Measurements from ENCODE around the gene PPP1R3C. TPM values are rescaled to one million over a fixed set of nuclear protein-coding genes. Genes with fewer than 3 reads are reported as not detected.

The PPP1R3C gene
- total RNA-seq, 1 donor from 2014 or later = 41.2 TPM

DNA sequence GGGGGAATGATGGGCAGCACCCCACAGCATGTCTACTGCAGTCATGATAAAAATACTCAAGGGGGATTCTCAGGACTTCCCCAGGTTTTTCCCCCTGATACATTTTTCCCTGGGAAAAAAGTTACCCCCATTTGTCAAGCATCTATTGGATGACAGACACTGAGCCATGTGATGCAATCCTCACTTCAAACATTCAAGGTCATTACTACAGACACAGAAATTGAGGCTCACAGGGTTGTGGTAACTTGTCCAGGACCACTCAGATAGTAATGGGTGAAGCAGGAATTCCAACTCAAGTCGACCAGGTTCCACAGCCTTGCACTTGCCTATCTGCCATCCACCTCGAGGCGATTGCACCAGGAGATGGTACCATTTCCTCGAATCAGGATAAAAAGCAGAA, 31.7 kb downstream of the PPP1R3C start:
- no peak for DNase-seq

- DNase-seq = no peak
Measured at GRCh38 chr10:91598211-91598977, 34.5 kb downstream of the PPP1R3C start.

DNA sequence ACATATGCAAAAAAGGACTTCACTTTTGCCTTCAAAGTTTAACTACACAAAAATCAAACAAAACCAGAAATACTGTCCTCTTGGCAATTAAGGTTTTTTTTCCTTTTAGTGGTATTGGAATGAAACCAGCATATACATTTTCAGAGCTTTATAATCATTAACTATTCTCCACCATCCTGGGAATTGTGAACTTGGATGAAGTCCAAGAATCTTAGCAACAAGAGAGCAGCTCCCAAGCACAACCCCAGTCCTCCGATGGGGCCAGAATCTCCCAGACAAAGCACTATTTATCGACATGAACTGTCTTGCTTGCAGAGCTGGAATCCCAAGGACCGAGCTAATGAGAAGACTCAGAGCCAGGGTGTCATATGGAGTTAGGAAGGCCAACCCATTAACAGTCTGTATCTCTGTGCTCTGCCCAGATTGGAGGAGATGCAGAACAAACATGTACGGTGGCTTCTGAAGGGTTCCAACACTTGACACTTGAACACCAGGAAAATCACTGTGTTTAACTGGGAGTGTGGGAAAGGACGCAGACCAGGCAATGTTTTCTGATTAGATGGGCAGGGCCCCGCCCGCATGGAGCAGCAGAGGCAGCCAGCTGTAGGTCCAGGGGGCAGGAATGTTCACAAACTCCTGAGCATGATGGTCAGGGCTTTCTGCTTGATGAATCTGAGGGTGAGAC, 35.5 kb downstream of the PPP1R3C start:
- no peak for DNase-seq

- DNase-seq = no peak
Measured at GRCh38 chr10:91596825-91597196, 36.1 kb downstream of the PPP1R3C start.

- no peak for DNase-seq
Measured at GRCh38 chr10:91593834-91594233, 39.0 kb downstream of the PPP1R3C start.

DNA sequence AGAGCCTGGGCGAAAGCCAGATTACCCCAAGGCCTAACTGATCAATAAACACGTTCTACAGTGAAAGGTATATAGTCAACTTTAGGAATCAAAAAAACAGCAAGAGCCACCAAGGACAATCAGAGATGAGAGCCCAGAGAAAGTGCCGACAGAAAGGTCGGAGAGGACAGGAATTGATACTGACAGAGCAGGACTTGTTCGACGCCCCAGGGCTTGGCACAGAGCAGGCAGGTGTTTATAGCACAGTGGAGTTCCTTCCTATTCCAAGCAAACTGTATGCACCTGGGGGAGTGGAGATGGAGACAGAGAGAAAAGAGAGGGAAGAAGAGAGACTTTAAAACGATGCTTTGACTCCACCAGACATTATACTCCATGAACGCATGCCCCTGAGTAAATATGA, 39.5 kb downstream of the PPP1R3C start:
- no peak for DNase-seq

DNA sequence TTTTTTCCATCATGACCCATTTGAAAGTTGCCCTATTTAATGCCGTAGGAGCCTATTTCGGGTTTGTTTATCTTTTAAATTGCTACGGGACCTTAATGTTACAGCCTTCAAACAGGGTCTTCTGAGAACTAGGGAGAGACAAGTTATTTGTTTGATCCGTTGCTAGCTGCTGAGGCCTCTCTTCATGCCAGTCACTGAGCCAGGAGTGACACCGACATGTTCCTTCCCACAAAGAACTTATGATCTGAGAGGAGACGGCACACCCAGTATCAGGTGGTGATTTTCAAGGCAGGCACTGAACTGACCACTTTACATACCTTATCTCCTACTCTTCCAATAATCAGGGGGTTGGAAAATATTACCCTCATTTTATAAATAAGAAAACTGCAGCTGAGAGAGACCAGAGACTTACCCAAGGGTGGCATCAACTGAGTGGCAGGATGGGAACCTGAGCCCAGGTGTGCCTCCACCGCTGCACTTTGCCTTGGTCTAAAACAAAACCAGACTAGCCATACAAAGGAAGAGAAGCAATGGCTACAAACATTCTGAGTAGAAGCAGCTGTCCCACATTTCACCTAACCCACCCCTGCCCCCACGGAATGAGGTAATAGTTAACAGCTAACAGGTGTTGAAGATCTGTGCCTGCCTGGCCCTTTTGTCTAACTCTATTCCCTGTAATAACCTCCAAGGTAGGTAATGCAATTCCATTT, 40.5 kb downstream of the PPP1R3C start:
- DNase-seq = no peak

DNA sequence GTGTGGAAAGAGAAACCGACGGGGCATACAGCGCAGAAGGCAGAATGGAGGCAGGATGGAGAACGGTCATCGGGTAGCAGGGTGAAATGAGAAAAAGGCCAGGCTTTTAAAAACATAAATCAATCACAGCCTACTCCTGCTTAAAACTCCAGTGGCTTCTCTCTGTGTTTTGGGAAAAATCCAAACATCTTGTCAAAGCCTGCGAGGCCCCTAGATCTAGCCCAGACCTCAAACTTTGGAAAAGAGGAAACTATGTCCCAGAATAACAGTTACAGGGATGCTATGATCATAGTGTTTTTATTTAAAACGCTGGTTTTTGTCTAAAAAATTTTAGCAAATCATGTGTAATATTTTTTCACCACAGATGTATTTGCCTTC, 41.1 kb downstream of the PPP1R3C start:
- no peak for DNase-seq

DNA sequence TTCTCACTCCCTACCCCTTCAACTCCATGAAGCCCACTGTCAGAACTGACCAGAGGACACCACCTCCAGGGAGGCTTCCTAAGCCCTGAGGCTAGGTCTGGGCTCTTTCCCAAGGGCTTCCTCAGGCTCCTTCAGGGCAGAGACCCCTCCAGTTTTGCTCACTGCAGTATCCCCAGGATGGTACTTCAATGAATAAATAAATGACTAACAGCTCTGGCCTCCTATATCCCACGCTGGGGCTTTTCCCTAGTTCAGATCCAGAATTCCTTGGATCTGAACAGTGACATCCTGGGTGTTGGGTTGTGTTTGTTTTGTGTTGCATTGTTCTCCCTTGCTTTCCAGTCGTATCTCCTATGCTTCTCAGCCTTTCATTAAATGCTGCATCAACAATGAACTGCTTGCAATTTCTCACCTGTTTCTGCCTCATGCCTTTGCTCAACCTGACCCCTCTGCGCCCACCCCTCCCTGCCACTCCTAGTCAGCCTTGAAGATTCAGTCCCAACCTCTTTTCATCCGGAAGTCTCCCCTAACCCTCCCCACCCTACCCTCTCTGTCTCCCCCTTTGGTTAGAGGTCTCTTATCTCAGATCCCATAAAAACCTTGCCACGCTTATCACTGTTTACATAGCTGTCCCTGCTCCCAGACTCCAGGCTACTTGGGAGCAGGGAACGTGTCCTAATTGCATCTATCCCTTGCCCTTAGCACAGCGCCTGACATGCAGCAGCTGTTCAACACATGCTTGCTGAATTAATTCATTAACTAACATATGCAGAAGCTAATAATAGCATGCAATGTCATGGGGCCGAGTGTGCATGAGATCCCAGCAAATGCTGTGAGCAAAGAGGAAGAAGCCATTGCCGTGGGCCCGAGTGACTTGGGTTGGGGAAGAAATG, 41.7 kb downstream of the PPP1R3C start:
- DNase-seq = no peak

- no peak for DNase-seq
Measured at GRCh38 chr10:91590142-91590903, 42.5 kb downstream of the PPP1R3C start.

GRCh38 chr10:91589658-91590035, 43.2 kb downstream of the PPP1R3C start:
- DNase-seq = no peak

GRCh38 chr10:91589015-91589657, 43.7 kb downstream of the PPP1R3C start:
- DNase-seq = no peak

DNA sequence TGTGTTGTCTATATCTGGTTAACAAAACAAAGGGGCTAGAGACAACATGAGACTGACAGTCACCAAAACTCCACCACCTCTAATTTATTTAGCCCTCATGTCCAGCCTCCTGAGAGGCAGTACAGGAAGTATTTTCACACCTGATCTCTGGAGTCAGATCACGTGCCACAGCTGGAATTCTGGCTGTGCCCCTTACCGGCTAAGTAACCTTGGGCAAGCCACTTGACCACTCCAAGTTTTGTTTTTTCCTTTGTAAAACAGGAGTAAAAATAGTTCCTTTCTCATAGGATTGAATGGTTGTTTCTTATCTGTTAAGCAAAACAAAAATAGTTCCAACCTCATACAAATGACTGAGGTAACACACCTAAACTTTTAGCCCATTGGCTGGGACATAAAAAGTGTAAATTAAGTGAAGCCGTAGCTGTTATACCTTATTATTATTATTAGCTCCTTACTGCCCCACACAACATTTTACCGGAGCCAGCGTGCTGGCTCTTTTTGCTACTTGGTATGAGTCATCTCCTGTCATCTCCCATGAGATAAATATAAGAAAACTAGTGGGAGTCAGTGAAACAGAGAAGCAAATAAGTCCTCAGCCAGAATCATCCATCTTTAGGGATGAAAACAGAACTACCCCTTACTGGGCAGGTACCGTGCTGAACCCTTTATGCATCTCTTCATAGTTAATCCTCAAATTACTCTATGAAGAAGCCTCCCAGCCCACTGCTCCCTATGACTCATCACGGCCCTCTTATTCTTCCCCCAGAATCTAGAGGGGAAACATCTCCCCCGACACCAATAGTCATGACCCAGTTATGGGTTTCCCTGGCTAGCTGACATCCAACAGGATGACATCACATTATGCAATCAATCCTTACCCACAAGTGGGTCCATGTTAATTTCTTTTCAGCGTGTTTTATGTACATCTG, 44.9 kb downstream of the PPP1R3C start:
- no peak for DNase-seq

GRCh38 chr10:91582153-91582554, 50.7 kb downstream of the PPP1R3C start:
- DNase-seq = no peak

DNA sequence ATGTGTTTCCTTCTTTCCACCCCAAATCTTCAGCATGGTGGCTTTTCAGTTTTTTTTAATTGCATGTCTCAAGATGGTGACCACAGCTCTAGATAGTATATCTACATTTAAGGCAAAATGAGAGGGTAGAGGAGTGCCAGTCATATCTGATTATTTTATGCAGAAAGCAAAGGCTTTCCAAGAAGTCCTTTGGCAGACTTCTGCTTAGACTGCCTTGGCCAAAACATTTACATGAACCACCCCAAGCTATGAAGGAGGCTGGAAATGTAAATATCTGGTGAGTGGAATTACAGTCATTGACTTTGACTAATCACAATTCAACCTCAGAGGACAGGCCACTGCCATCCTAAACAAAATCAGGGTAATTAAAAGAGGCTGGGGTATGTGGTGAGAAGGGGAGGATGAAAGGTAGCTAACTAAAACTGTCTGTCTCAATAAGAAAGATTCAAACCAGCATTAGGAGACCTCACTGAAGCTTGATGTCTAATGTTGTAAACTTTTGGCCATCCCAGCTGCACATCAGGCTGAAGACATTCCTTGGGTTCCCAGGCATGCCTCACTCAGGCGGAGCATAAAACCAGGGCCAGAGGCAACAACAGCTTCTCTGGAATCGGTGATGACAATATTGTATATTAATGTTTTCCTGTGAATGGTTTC, 53.4 kb downstream of the PPP1R3C start:
- DNase-seq = no peak

Data from occipital lobe (tissue), 2 donors.